Globus pallidus (tissue), 1 donor: ENCODE results near the gene HCST.
"Not testable (repeated sequence)": the region's sequence is repeated elsewhere in the genome, so short reads cannot be mapped to it uniquely, and the experiment has no call there.

Experiments
- DNase-seq: peaks from one replicate; pipeline ENCODE4 v3.0.0-alpha.2; 2015; ENCODE audit warnings: low spot score

HCST gene

GRCh38 chr19:35879770-35880317 is 22.5 kb upstream of the HCST start:
- peak; percentile 83 for DNase-seq

- peak; percentile 80 for DNase-seq
These were observed 20.1 kb upstream of the HCST start for GRCh38 chr19:35882114-35882832.

GRCh38 chr19:35883882-35884281 is 18.4 kb upstream of the HCST start:
- no peak for DNase-seq

- DNase-seq = no peak
These were observed 17.0 kb upstream of the HCST start for GRCh38 chr19:35885225-35885738.

- no peak for DNase-seq
These were observed 16.4 kb upstream of the HCST start for GRCh38 chr19:35885904-35886303.

GRCh38 chr19:35887197-35887596 is 15.1 kb upstream of the HCST start:
- no peak for DNase-seq

GRCh38 chr19:35888398-35888797 is 13.9 kb upstream of the HCST start:
- DNase-seq = no peak

- no peak for DNase-seq
These were observed 12.8 kb upstream of the HCST start for GRCh38 chr19:35889370-35890112.

GRCh38 chr19:35890113-35890650 is 12.1 kb upstream of the HCST start:
- DNase-seq = no peak

- DNase-seq = not testable (repeated sequence)
These were observed 10.5 kb upstream of the HCST start for GRCh38 chr19:35891819-35892218.

GRCh38 chr19:35894342-35894741 is 8.0 kb upstream of the HCST start:
- DNase-seq = no peak

- DNase-seq = no peak
These were observed 6.3 kb upstream of the HCST start for GRCh38 chr19:35895911-35896642.

GRCh38 chr19:35896643-35897040 is 5.7 kb upstream of the HCST start:
- no peak for DNase-seq

- no peak for DNase-seq
These were observed 4.5 kb upstream of the HCST start for GRCh38 chr19:35897706-35898451.

- DNase-seq = no peak
These were observed 3.9 kb upstream of the HCST start for GRCh38 chr19:35898499-35898809.

GRCh38 chr19:35899547-35900214 is 2.6 kb upstream of the HCST start:
- peak; percentile 54 for DNase-seq

- DNase-seq = no peak
These were observed 1.2 kb upstream of the HCST start for GRCh38 chr19:35901055-35901644.

- no peak for DNase-seq
These were observed 644 bp downstream of the HCST start for GRCh38 chr19:35902870-35903475.

- DNase-seq = peak; percentile 66
These were observed 1.3 kb downstream of the HCST start for GRCh38 chr19:35903550-35904179.
